Measurements from ENCODE around the gene WDPCP.

DNA sequence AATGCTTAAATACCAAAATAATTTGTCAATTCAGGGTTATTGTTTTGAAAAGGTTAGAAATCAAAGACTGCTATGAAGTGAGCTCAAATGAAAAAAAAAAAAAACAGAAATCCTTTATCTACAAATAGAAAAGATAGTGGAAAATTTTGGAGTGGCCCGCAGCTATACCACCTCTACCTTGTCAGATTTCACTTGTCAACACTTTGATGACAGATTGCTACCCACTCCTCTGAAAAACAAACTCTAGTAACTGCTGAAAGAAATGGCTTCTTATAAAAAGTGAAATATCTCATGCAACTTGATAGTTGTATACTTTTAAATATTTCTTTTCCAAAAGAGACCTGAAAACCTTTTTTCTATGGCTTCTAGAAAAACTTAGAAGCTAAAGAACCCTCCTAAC, 84.5 kb downstream of the WDPCP start:
- TF ChIP-seq POLR2AphosphoS5 (IDR thresholded peaks at IDR 0.05; ENCODE audit: low read depth, low read length) (no peak), POLR2A (IDR thresholded peaks at IDR 0.05; ENCODE audit: control extremely low read depth in 1 of 2, low read depth in 2 of 2, low read length in 2 of 2) (no peak), CREB1 (IDR thresholded peaks at IDR 0.05) (no peak), PHF8 (conservative IDR thresholded peaks at IDR 0.05; ENCODE audit: low read depth, low read length) (no peak), YY1 (IDR thresholded peaks at IDR 0.05; ENCODE audit: low read depth, low read length) (no peak)
